HL-60 (cell line): ENCODE data around the gene TERT.

Source experiments
- CTCF ChIP-seq: IDR thresholded peaks from one replicate; pipeline ENCODE4 v1.5.1; 2011; ENCODE audit warnings: low read length, control low read depth, inconsistent platforms; ENCODE audit not compliant: insufficient read depth
- GABPA ChIP-seq: IDR thresholded peaks from 2 replicates; pipeline ENCODE4 v1.6.1; 2012; ENCODE audit warnings: low read depth
- POLR2AphosphoS5 ChIP-seq: IDR thresholded peaks from 2 replicates; pipeline ENCODE4 v1.6.1; 2012; ENCODE audit warnings: low read depth
- REST ChIP-seq: IDR thresholded peaks from 2 replicates; pipeline ENCODE4 v1.6.1; 2012; ENCODE audit warnings: low read depth; ENCODE audit not compliant: insufficient replicate concordance

- TF ChIP-seq CTCF (no peak), REST (no peak), GABPA (no peak), POLR2AphosphoS5 (no peak)
These were observed 85.4 kb downstream of the TERT start for GRCh38 chr5:1209489-1209852.
